NK-92 treated with Interleukin-12 subunit alpha and Interleukin-12 subunit beta, amount 100 ng/mL, for 24 hours (cell line): ENCODE results near the gene SH2D1B.

Source experiments
- DNase-seq: peaks from one replicate; lab custom pipeline; 2025; lab: John Stamatoyannopoulos, UW

Gene SH2D1B

GRCh38 chr1:162398999-162399580 is 12.8 kb downstream of the SH2D1B start:
- DNase-seq, result no peak

GRCh38 chr1:162397943-162398560 is 13.9 kb downstream of the SH2D1B start:
- DNase-seq, result no peak

- DNase-seq, result no peak
Measured at GRCh38 chr1:162397039-162397448, 14.9 kb downstream of the SH2D1B start.

- no peak for DNase-seq
Measured at GRCh38 chr1:162396201-162396906, 15.6 kb downstream of the SH2D1B start.

GRCh38 chr1:162391790-162392563 is 20.0 kb downstream of the SH2D1B start:
- DNase-seq, result no peak

- DNase-seq, result no peak
Measured at GRCh38 chr1:162390396-162391185, 21.3 kb downstream of the SH2D1B start.

GRCh38 chr1:162389971-162390370 is 22.0 kb downstream of the SH2D1B start:
- no peak for DNase-seq

GRCh38 chr1:162389021-162389818 is 22.7 kb downstream of the SH2D1B start:
- no peak for DNase-seq

- DNase-seq, result no peak
Measured at GRCh38 chr1:162388615-162389014, 23.3 kb downstream of the SH2D1B start.

GRCh38 chr1:162388083-162388594 is 23.8 kb downstream of the SH2D1B start:
- no peak for DNase-seq

- no peak for DNase-seq
Measured at GRCh38 chr1:162387226-162388082, 24.5 kb downstream of the SH2D1B start.

- no peak for DNase-seq
Measured at GRCh38 chr1:162386292-162387225, 25.4 kb downstream of the SH2D1B start.

- no peak for DNase-seq
Measured at GRCh38 chr1:162385702-162386101, 26.2 kb downstream of the SH2D1B start.

GRCh38 chr1:162385280-162385623 is 26.7 kb downstream of the SH2D1B start:
- DNase-seq, result no peak

GRCh38 chr1:162384601-162385279 is 27.2 kb downstream of the SH2D1B start:
- DNase-seq, result no peak

- no peak for DNase-seq
Measured at GRCh38 chr1:162384116-162384515, 27.8 kb downstream of the SH2D1B start.

GRCh38 chr1:162383516-162383915 is 28.4 kb downstream of the SH2D1B start:
- DNase-seq, result no peak

- no peak for DNase-seq
Measured at GRCh38 chr1:162383091-162383490, 28.8 kb downstream of the SH2D1B start.
